Chondrocyte (in vitro differentiated cells): ENCODE measurements around the gene PROSER1. TPM values are rescaled to one million over a fixed set of nuclear protein-coding genes. Genes with fewer than 3 reads are reported as not detected.
A peak's percentile ranks its signal among the peaks of the same experiment; 100 is the strongest.
"Not testable (repeated sequence)": the region's sequence is repeated elsewhere in the genome, so short reads cannot be mapped to it uniquely, and the experiment has no call there.

Experiments used
- DNase-seq: peaks from one replicate; pipeline ENCODE4 v3.0.0; 2021; ENCODE audit warnings: mixed read lengths, low spot score
- H3K27ac Mint-ChIP-seq: one replicate; pipeline ENCODE4 v1.8.0; 2021; ENCODE audit warnings: mild to moderate bottlenecking, moderate library complexity, mixed read lengths; ENCODE audit not compliant: unreplicated experiment
- H3K27me3 Mint-ChIP-seq: 2 replicates; pipeline ENCODE4 v1.8.0; 2021; ENCODE audit warnings: low read depth, mixed read lengths
- H3K36me3 Mint-ChIP-seq: 2 replicates; pipeline ENCODE4 v1.8.0; 2021; ENCODE audit warnings: low read depth, mixed read lengths
- H3K4me1 Mint-ChIP-seq: 2 replicates; pipeline ENCODE4 v1.8.0; 2021; ENCODE audit warnings: low read depth, mild to moderate bottlenecking, mixed read lengths
- H3K4me3 Mint-ChIP-seq: one replicate; pipeline ENCODE4 v1.8.0; 2021; ENCODE audit warnings: mild to moderate bottlenecking, moderate library complexity, mixed read lengths; ENCODE audit not compliant: unreplicated experiment
- H3K9me3 Mint-ChIP-seq: 2 replicates; pipeline ENCODE4 v1.8.0; 2021; ENCODE audit warnings: low read depth, mixed read lengths
- CTCF ChIP-seq: fragments of 200-600 bp; sonication (generic); IDR thresholded peaks from 2 replicates; pipeline ENCODE4 v1.5.0; 2021; ENCODE audit warnings: antibody characterized with exemption, mild to moderate bottlenecking, moderate library complexity
- long read RNA-seq: library from polyadenylated mRNA; stranded (forward); transcript quantifications from one replicate; pipeline ENCODE4 v2.0.0, GENCODE V29; 2021
- total RNA-seq: library from RNA; stranded (reverse); gene quantifications from 3 replicates; pipeline ENCODE4 v1.2.1, GENCODE V29; 2021

The PROSER1 gene
- total RNA-seq, result 19.4 to 24.1 TPM (median 23.4 TPM) in 3 replicates
- long read RNA-seq, full-length matches to known transcripts, result 1 of 2 reads
- long read RNA-seq, partial matches to known transcripts, result 1 of 2 reads
- long read RNA-seq, other reads (novel, unspliced or antisense), result 0 of 2 reads

- no peaks in the 10 kb centered on the region for H3K9me3 Mint-ChIP-seq
- H3K27ac Mint-ChIP-seq, result peak within 1 kb of the TSS; percentile 95
- H3K36me3 Mint-ChIP-seq, result no peaks in the 10 kb centered on the region
- peak; percentile 95 for DNase-seq
- peaks cover 58% of the 10 kb centered on the region for H3K4me1 Mint-ChIP-seq
- H3K27me3 Mint-ChIP-seq, result no peaks in the 10 kb centered on the region
- H3K4me3 Mint-ChIP-seq, result peak within 1 kb of the TSS; percentile 97
- TF ChIP-seq CTCF, result no peak
Measured at GRCh38 chr13:39037880-39038568, at the start of gene PROSER1, which contains the start of gene NHLRC3. Gene PROSER1, minus strand, starts transcription at chr13:39038089. Its CDS starts 847 bp downstream, at chr13:39037242. Gene NHLRC3, plus strand, starts transcription at chr13:39038456. Its CDS starts 184 bp downstream, at chr13:39038640.

DNA sequence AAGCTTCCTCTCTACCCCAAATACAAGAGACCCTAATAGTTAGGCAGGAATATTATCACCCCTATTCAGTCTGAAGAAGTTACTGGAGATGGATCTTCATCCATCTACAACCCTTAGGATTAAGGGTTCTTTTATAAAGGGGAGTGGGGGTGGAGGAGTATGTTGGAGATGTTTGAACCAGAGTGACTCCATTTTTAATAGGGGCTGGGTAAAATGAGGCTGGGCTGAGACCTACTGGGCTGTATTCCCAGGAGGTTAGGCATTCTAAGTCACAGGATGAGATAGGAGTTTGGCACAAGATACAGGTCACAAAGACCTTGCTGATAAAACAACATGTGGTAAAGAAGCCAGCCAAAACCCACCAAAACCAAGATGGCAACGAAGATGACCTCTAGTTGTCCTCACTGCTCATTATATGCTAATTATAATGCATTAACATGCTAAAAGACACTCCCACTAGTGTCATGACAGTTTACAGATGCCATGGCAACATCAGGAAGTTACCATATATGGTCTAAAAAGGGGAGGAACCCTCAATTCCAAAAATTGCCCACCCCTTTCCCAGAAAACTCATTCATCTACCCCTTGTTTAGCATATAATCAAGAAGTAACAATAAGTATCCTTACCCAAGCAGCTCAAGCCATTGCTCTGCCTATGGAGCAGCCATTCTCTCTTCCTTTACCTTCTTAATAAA lies 48.5 kb upstream of the PROSER1 start:
- H3K4me1 Mint-ChIP-seq, H3K9me3 Mint-ChIP-seq: not testable (repeated sequence)

DNA sequence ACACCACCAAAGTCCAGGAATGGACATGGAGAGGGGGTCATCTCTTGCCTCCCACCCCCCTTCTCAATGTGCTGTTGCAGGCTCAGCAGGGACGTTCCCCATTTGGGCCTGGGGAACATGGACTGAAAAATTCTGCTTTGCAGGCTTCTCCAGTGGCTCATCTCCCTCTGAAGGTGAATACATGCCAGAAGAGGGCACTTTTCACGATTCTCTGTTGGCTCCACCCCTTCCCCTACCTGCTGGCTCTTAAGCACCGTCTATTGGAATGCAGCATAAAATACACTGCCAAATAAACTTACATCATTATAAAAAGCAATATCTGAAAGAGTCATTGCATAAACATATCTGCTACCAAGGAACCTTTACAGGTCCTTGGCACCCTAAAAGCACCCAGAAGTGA lies 36.1 kb upstream of the PROSER1 start:
- H3K27me3 Mint-ChIP-seq, result peaks cover 26% of the 10 kb centered on the region
- peaks cover 22% of the 10 kb centered on the region for H3K9me3 Mint-ChIP-seq
- no peak for DNase-seq
- no peak overlapping the region for H3K27ac Mint-ChIP-seq
- no peak overlapping the region for H3K4me3 Mint-ChIP-seq
- no peak for TF ChIP-seq CTCF
- no peaks in the 10 kb centered on the region for H3K4me1 Mint-ChIP-seq
- peaks cover 9% of the 10 kb centered on the region for H3K36me3 Mint-ChIP-seq

More for the DNA sequence above, 48.5 kb upstream of the PROSER1 start:
- peaks cover 14% of the 10 kb centered on the region for H3K27me3 Mint-ChIP-seq
- not testable (repeated sequence) for H3K4me3 Mint-ChIP-seq, H3K36me3 Mint-ChIP-seq, H3K27ac Mint-ChIP-seq, DNase-seq

GRCh38 chr13:39072842-39073241 lies 35.0 kb upstream of the PROSER1 start:
- H3K9me3 Mint-ChIP-seq, result peaks cover 22% of the 10 kb centered on the region
- H3K4me3 Mint-ChIP-seq, result no peak overlapping the region
- no peak for DNase-seq
- no peak for TF ChIP-seq CTCF
- H3K27ac Mint-ChIP-seq, result no peak overlapping the region
- peaks cover 25% of the 10 kb centered on the region for H3K27me3 Mint-ChIP-seq
- H3K36me3 Mint-ChIP-seq, result peaks cover 9% of the 10 kb centered on the region
- H3K4me1 Mint-ChIP-seq, result no peaks in the 10 kb centered on the region

DNA sequence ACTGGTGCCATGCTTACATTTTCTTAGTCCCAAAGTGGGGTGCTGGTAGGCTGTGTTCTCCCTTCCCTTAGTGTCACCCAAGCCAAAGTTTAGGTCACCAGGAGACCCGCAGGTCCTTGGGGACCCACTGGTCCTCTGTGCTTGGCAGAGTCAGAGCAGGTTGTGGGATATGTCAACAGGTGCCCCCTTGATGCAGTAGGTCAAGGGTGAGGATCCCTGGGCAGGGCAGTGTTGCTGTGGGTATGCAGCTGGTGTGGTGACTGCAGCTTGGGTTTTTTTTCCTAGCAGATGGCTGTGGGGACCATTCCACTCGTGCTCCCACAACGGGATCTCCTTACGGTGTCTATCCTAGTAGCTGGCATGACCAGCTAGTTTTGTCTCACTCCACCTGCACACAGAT lies 24.1 kb upstream of the PROSER1 start:
- peaks cover 11% of the 10 kb centered on the region for H3K36me3 Mint-ChIP-seq
- no peak overlapping the region for H3K27ac Mint-ChIP-seq
- DNase-seq, result no peak
- H3K4me1 Mint-ChIP-seq, result peaks cover 3% of the 10 kb centered on the region
- TF ChIP-seq CTCF, result no peak
- H3K4me3 Mint-ChIP-seq, result no peak overlapping the region
- peaks cover 19% of the 10 kb centered on the region for H3K9me3 Mint-ChIP-seq
- H3K27me3 Mint-ChIP-seq, result no peaks in the 10 kb centered on the region
